Cardiac muscle cell (in vitro differentiated cells and primary cell): ENCODE data around the gene LRP1B. TPM values are rescaled to one million over a fixed set of nuclear protein-coding genes. Genes with fewer than 3 reads are reported as not detected.

Experiments
- DNase-seq, 2 donors: peaks; one replicate each; pipeline versions ENCODE4 v3.0.0 to v3.0.0-alpha.2; 2010 to 2017; ENCODE audit warnings: low read depth in 1 of 2, low spot score in 1 of 2
- H3K27ac ChIP-seq: fragments of 200-600 bp; sonication (generic); 2 replicates; pipeline ENCODE4 v1.5.1; 2016
- H3K27me3 ChIP-seq: fragments of 200-600 bp; sonication (generic); 2 replicates; pipeline ENCODE4 v1.6.0; 2016; ENCODE audit warnings: control low read depth
- H3K36me3 ChIP-seq: fragments of 200-600 bp; sonication (generic); 2 replicates; pipeline ENCODE4 v1.5.1; 2016; ENCODE audit warnings: control low read depth
- H3K4me1 ChIP-seq: fragments of 200-600 bp; sonication (generic); 2 replicates; pipeline ENCODE4 v1.8.1; 2017; ENCODE audit warnings: low read depth, mild to moderate bottlenecking, mixed run types
- H3K4me3 ChIP-seq: fragments of 200-600 bp; sonication (generic); 2 replicates; pipeline ENCODE4 v1.5.1; 2016; ENCODE audit warnings: mild to moderate bottlenecking
- H3K9me3 ChIP-seq: fragments of 200-600 bp; sonication (generic); 2 replicates; pipeline ENCODE4 v1.5.1; 2017; ENCODE audit warnings: low read depth, mild to moderate bottlenecking, control low read depth
- polyA plus RNA-seq: library from polyadenylated mRNA; unstranded; fragments of >200 nt; fragmentation: Nextera tagmentation; extraction: Ambion mirVana; gene quantifications from 2 replicates; pipeline ENCODE4 v1.2.1, GENCODE V29; 2016
- total RNA-seq: library from RNA; depleted of rRNA; stranded (reverse); fragments of >200 nt; gene quantifications from 2 replicates; pipeline ENCODE4 v1.2.3, GENCODE V29; 2016
- TF ChIP-seq, protein P1 (sequence below): IDR thresholded peaks from 2 replicates; pipeline ENCODE4 v1.5.1; 2012; ENCODE audit warnings: low read depth, mild to moderate bottlenecking, low read length

LRP1B gene
- total and polyA plus RNA-seq, 2 experiments from 2014 or later: 1.2 to 2.5 TPM

DNA sequence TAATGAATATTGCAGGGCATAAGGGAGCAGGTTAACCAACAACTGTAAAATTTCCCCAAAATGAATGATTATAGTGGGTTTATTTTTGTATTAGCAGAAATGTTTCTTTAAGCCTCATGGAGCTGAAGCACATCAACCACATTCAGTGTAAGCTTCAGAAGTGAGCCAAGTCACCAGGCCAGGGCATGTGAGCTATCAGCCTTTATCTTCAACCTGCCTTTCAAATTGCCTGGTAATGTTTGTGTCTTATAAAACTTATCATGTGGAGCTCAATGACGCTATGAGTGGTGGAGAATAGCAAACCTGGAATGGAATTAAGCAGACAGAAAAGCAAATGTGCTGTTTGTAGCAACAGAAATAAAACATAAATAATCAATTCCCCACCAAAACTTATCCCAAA, 1068.4 kb downstream of the LRP1B start:
- Histone ChIP-seq H3K9me3 (no peaks in the 10 kb centered on the region), H3K4me3 (no peak overlapping the region), H3K27me3 (no peaks in the 10 kb centered on the region), H3K36me3 (no peaks in the 10 kb centered on the region), H3K27ac (no peak overlapping the region), H3K4me1 (peaks cover 10% of the 10 kb centered on the region)
- peak in 1 of 2 donors; percentile 48 for DNase-seq
- TF ChIP-seq, protein P1, sequence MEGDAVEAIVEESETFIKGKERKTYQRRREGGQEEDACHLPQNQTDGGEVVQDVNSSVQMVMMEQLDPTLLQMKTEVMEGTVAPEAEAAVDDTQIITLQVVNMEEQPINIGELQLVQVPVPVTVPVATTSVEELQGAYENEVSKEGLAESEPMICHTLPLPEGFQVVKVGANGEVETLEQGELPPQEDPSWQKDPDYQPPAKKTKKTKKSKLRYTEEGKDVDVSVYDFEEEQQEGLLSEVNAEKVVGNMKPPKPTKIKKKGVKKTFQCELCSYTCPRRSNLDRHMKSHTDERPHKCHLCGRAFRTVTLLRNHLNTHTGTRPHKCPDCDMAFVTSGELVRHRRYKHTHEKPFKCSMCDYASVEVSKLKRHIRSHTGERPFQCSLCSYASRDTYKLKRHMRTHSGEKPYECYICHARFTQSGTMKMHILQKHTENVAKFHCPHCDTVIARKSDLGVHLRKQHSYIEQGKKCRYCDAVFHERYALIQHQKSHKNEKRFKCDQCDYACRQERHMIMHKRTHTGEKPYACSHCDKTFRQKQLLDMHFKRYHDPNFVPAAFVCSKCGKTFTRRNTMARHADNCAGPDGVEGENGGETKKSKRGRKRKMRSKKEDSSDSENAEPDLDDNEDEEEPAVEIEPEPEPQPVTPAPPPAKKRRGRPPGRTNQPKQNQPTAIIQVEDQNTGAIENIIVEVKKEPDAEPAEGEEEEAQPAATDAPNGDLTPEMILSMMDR: no peak

DNA sequence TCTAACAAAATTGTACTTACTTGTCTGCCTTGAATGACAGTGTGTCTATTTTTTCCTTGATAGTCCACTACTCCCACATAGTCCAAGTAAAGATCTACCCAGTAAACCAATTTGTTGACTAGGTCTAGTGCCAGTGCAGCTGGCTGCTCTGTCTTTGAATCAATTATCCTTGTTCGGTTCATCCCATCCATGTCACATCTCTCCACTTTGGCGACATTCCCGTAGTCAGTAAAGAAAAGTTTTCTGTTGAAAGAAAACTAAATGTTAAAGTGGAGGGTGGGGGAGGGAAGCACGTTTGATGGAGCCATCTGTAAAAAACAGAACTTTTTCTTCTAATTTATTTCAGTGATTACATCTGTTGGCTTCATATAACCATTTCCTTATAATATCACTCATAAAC, 1068.8 kb downstream of the LRP1B start:
- H3K4me1 ChIP-seq: peaks cover 10% of the 10 kb centered on the region
- TF ChIP-seq, protein P1: no peak

DNA sequence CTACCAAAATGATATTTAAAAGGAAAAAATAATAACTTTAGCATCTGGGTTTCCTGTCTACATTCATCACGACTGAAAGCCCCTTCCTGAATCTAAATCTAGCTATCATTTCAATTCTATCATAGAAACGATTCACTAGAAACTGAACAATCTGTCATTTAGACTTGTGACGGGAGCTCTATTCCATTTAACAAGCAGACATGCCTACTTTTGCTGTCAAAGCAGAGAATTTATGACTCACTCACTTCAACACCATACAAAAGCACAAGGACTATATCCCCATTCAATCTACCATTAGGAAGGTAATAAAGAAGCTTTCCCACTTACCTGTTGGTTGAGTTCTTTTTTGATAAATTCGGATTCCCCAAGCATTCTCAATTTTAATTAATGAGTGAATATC, 1072.3 kb downstream of the LRP1B start:
- Histone ChIP-seq H3K4me1 (peaks cover 10% of the 10 kb centered on the region), H3K4me3 (no peak overlapping the region), H3K9me3 (no peaks in the 10 kb centered on the region), H3K27me3 (no peaks in the 10 kb centered on the region), H3K27ac (no peak overlapping the region), H3K36me3 (no peaks in the 10 kb centered on the region)
- no peak for DNase-seq
- TF ChIP-seq, protein P1: no peak

More for the DNA sequence above, 1068.8 kb downstream of the LRP1B start:
- Histone ChIP-seq H3K4me3 (no peak overlapping the region), H3K27ac (no peak overlapping the region), H3K9me3 (no peaks in the 10 kb centered on the region), H3K36me3 (no peaks in the 10 kb centered on the region), H3K27me3 (no peaks in the 10 kb centered on the region)
- no peak for DNase-seq

DNA sequence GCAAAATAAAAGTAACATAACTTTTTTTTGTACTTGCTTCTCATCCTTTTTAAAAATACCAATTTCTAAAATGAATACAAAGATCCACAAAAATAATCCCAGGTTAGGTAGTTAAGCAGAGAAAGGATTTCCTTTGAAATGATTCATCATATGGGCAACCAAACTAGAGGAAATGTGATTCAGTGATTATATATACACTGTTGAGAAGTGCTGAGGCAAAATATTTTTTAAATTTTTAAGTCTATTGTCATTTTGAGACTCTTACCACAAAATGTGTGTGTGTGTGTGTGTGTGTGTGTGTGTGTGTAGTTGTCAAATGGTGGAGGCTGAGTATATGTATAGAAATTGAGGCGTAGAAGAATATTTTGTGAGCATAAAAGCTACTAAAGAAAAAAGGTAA, 1075.3 kb downstream of the LRP1B start:
- TF ChIP-seq, protein P1: no peak
- no peaks in the 10 kb centered on the region for H3K4me1 ChIP-seq
- no peaks in the 10 kb centered on the region for H3K27me3 ChIP-seq
- H3K4me3 ChIP-seq: no peak overlapping the region
- H3K36me3 ChIP-seq: no peaks in the 10 kb centered on the region
- peak in 1 of 2 donors; percentile 40 for DNase-seq
- H3K27ac ChIP-seq: no peak overlapping the region
- H3K9me3 ChIP-seq: no peaks in the 10 kb centered on the region

DNA sequence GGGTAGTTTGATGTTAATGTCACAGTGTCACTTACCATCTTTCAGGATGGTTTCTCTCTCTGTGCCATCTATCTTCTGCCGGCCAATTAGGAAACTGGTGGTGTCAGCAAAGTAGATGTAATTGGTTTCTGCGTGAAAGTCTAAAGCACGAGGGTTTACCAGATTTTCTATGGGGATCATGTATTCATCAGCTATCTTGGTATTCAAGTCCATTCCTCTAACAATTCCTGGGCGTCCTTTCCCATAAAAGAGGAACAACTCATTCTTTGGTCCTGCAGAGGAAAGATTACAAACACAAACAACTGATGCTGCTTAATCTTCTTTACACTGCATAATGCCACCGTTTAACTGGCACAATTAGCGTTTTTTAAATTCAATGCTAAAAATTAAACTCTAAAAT, 1081.9 kb downstream of the LRP1B start:
- TF ChIP-seq, protein P1: no peak
- H3K4me3 ChIP-seq: no peak overlapping the region
- no peak overlapping the region for H3K27ac ChIP-seq
- no peaks in the 10 kb centered on the region for H3K36me3 ChIP-seq
- DNase-seq: no peak
- H3K9me3 ChIP-seq: no peaks in the 10 kb centered on the region
- H3K4me1 ChIP-seq: no peaks in the 10 kb centered on the region
- no peaks in the 10 kb centered on the region for H3K27me3 ChIP-seq

DNA sequence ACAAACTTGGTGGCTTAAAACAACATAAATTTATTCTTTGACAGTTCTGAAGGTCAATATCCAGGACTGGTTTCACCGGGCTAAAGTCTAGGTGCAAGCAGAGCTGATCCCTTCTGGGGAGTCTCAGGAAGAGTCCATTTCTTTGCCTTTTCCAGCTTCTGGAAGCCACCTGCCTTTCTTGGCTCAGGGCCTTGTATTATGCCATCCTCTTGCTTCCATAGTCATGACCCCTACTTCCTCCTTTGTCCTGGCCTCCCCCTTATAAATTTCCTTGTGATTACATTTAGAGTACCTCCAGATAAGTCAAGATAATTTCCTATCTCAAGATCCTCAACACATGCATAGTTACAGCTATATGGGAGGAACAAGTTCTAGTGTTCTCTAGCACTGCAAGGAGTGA, 1089.5 kb downstream of the LRP1B start:
- TF ChIP-seq, protein P1: no peak
- no peaks in the 10 kb centered on the region for H3K27me3 ChIP-seq
- no peak overlapping the region for H3K4me3 ChIP-seq
- H3K27ac ChIP-seq: no peak overlapping the region
- no peaks in the 10 kb centered on the region for H3K9me3 ChIP-seq
- peak in 1 of 2 donors; percentile 18 for DNase-seq
- no peaks in the 10 kb centered on the region for H3K36me3 ChIP-seq
- no peaks in the 10 kb centered on the region for H3K4me1 ChIP-seq
